HG03095 (cell line): ENCODE data around the gene CMPK2.
"Not testable (repeated sequence)": the region's sequence is repeated elsewhere in the genome, so short reads cannot be mapped to it uniquely, and the experiment has no call there.

Experiments used
- ATAC-seq: cut with Tn5 transposase; IDR thresholded peaks from one replicate; pipeline ENCODE4 v1.9.1; 2021; ENCODE audit warnings: moderate library complexity; ENCODE audit not compliant: unreplicated experiment

The CMPK2 gene

GRCh38 chr2:6865346-6866274, at the start of gene CMPK2:
TSS of gene CMPK2 (minus strand) at chr2:6865907. CDS start at chr2:6865696, 211 bp downstream.
- peak; percentile 76 for ATAC-seq

- ATAC-seq: no peak
These were observed 49.7 kb upstream of the CMPK2 start for GRCh38 chr2:6915399-6915798.

GRCh38 chr2:6914828-6915227, 49.1 kb upstream of the CMPK2 start:
- no peak for ATAC-seq

GRCh38 chr2:6913415-6914157, 47.9 kb upstream of the CMPK2 start:
- ATAC-seq: no peak

GRCh38 chr2:6911721-6912120, 46.0 kb upstream of the CMPK2 start:
- ATAC-seq: no peak

GRCh38 chr2:6909431-6910385, 44.0 kb upstream of the CMPK2 start:
- ATAC-seq: peak; percentile 99

GRCh38 chr2:6908291-6908690, 42.6 kb upstream of the CMPK2 start:
- ATAC-seq: no peak

GRCh38 chr2:6906165-6906741, 40.5 kb upstream of the CMPK2 start:
- ATAC-seq: no peak

GRCh38 chr2:6905668-6906067, 40.0 kb upstream of the CMPK2 start:
- no peak for ATAC-seq

- not testable (repeated sequence) for ATAC-seq
These were observed 36.9 kb upstream of the CMPK2 start for GRCh38 chr2:6902581-6902980.

GRCh38 chr2:6896930-6897759, 31.4 kb upstream of the CMPK2 start:
- no peak for ATAC-seq

- ATAC-seq: no peak
These were observed 28.3 kb upstream of the CMPK2 start for GRCh38 chr2:6893876-6894482.

- no peak for ATAC-seq
These were observed 23.0 kb upstream of the CMPK2 start for GRCh38 chr2:6888724-6889123.

GRCh38 chr2:6887751-6888192, 22.1 kb upstream of the CMPK2 start:
- ATAC-seq: no peak

GRCh38 chr2:6885968-6886367, 20.3 kb upstream of the CMPK2 start:
- ATAC-seq: no peak

GRCh38 chr2:6885551-6885950, 19.8 kb upstream of the CMPK2 start:
- no peak for ATAC-seq

- no peak for ATAC-seq
These were observed 17.9 kb upstream of the CMPK2 start for GRCh38 chr2:6883448-6884122.

GRCh38 chr2:6881516-6881915, 15.8 kb upstream of the CMPK2 start:
- ATAC-seq: no peak

- ATAC-seq: no peak
These were observed 15.3 kb upstream of the CMPK2 start for GRCh38 chr2:6881046-6881445.
